Heart right ventricle (tissue), 16 donors: ENCODE data around the gene ELMO1. TPM values are rescaled to one million over a fixed set of nuclear protein-coding genes. Genes with fewer than 3 reads are reported as not detected.
A peak's percentile ranks its signal among the peaks of the same experiment; 100 is the strongest.

Source experiments
- ATAC-seq, 8 donors: fragments of 200-7000 bp; cut with Tn5 transposase; one replicate each; pipeline ENCODE4 v1.9.1; 2020; ENCODE audit warnings: mild to moderate bottlenecking in 8 of 8, moderate library complexity in 8 of 8, moderate number of reproducible peaks in 1 of 8
- DNase-seq, 2 donors: peaks; one replicate each; pipeline ENCODE4 v3.0.0-alpha.2; 2020
- H3K27ac ChIP-seq, 10 donors: fragments of 200-600 bp; sonication (generic) in 2 of 10; one replicate each; pipeline versions ENCODE4 v1.5.0 to v1.8.0; 2020 to 2022; ENCODE audit warnings: mild to moderate bottlenecking in 3 of 10
- H3K27me3 ChIP-seq, 7 donors: fragments of 200-600 bp; one replicate each; pipeline ENCODE4 v1.8.0; 2021 to 2022; ENCODE audit warnings: mild to moderate bottlenecking in 2 of 7
- H3K36me3 ChIP-seq, 9 donors: fragments of 200-600 bp; sonication (generic) in 1 of 9; one replicate each; pipeline versions ENCODE4 v1.5.0 to v1.8.0; 2020 to 2022; ENCODE audit warnings: mild to moderate bottlenecking in 2 of 9
- H3K4me1 ChIP-seq, 9 donors: fragments of 200-600 bp; sonication (generic) in 1 of 9; one replicate each; pipeline versions ENCODE4 v1.5.0 to v1.8.0; 2020 to 2022; ENCODE audit warnings: mild to moderate bottlenecking in 4 of 9
- H3K4me3 ChIP-seq, 10 donors: fragments of 200-600 bp; sonication (generic) in 2 of 10; one replicate each; pipeline versions ENCODE4 v1.5.0 to v1.8.0; 2020 to 2022; ENCODE audit warnings: mild to moderate bottlenecking in 7 of 10, moderate library complexity in 2 of 10
- H3K9me3 ChIP-seq, 11 donors: fragments of 200-600 bp in 10 of 11; sonication (generic) in 2 of 11; one replicate each; pipeline versions ENCODE4 v1.5.0 to v1.8.0; 2013 to 2022; ENCODE audit warnings: mild to moderate bottlenecking in 2 of 11, control low read depth in 1 of 11, moderate library complexity in 1 of 11
- CTCF ChIP-seq, 9 donors: fragments of 200-600 bp; sonication (generic) in 2 of 9; IDR thresholded peaks; one replicate each; pipeline versions ENCODE4 v1.5.0 to v1.8.0; 2021 to 2022; ENCODE audit warnings: antibody characterized with exemption in 9 of 9, mild to moderate bottlenecking in 5 of 9, moderate library complexity in 1 of 9
- WGBS, 2 donors: extraction: QIAGEN DNeasy Blood & Tissue Kit; methylation state at CpG; one replicate each; pipeline ENCODE4 v1.1.7; 2013; ENCODE audit warnings: inconsistent platforms in 1 of 2; 5-methylcytosine and 5-hydroxymethylcytosine counted together
- intact Hi-C, 10 donors: fragments of 100-400 bp; cut with DNase I; formaldehyde crosslinking; loops; one replicate each; pipeline versions ENCODE4 v1.11.1 to v1.14.2; 2022
- polyA plus RNA-seq, 2 donors: library from polyadenylated mRNA; stranded (reverse); fragments of 200-250 nt; gene quantifications; one replicate each; pipeline ENCODE4 v1.2.3, GENCODE V29; 2013
- total RNA-seq, 10 donors: library from RNA; stranded (reverse); fragmentation: NEBNext Ultra II Directional in 3 of 10; extraction: Animal tissue kit (Norgen Biotek cat#: 25700) in 3 of 10; gene quantifications; one replicate each; pipeline versions ENCODE4 v1.2.1 to v1.2.4, GENCODE V29; 2021 to 2023
- donor health status: Arrhythmogenic right ventricular cardiomyopathy.
- donor health status: ischemic (EF 13 %, LVEDD 7.1; RV severe dilation, severe dysfunction).
- donor health status: healthy with polysubstance abuse.
- donor health status: DM: no; HTN: yes; CAD: no.
- donor health status: DM: no; HTN: no; CAD: no.
- donor health status: ischemic (EF 25% LVEDD 6.9; RV normal size, moderate dysfunction).
- donor health status: ischemic (EF 25% LVEDD 5.7; RV mildly dilated, moderate dysfunction).
- donor health status: healthy.
- donor health status: DM: yes; HTN: yes; CAD: no.
- donor health status: Ischemic cardiomyopathy.
- donor health status: ischemic (EF 35%, LVEDD 5.7; RV mildly dilated, moderate dysfunction).
- donor health status: nonischemic (EF 11% LVEDD 7.7; RV severe dilation, severe dysfunction).
- donor health status: DM: yes; HTN: yes; CAD: no.
- donor health status: PGD.
- donor health status: ischemic (EF 29% LVEDD 5.4; RV normal size, mild dysfunction).
- donor health status: nonischemic (EF 23%, LVEDD 6.1; RV moderate dilation, normal function).

The ELMO1 gene
- total and polyA plus RNA-seq, 12 donors: 8.5 to 18.0 (median 13.9) TPM

GRCh38 chr7:37283716-37284115 lies 164.9 kb downstream of the ELMO1 start:
- H3K27ac ChIP-seq: peak overlapping the region in 5 of 10 donors; percentile 6 to 59 (median 33)
- no peak for DNase-seq
- no peaks in the 10 kb centered on the region for H3K36me3 ChIP-seq
- no peaks in the 10 kb centered on the region for H3K27me3 ChIP-seq
- WGBS, 2 donors: 85 to 87% methylated on average over 4 of the region's 4 CpGs
- peaks cover 4 to 67% (median 50%) of the 10 kb centered on the region in 9 donors for H3K4me1 ChIP-seq
- TF ChIP-seq CTCF (IDR thresholded peaks at IDR 0.05): no peak
- H3K9me3 ChIP-seq: peaks cover 0 to 3% (median 0%) of the 10 kb centered on the region in 11 donors
- no peak overlapping the region for H3K4me3 ChIP-seq
- no peak for ATAC-seq
- intact Hi-C loops: loop anchor here in 8 of 10 donors (1.0 to 10.0 kb wide), 9 partner anchors 71 to 229 kb away; partner anchors contain the start of gene ELMO1 (in 4 of the 8)

- Histone ChIP-seq H3K36me3 (no peaks in the 10 kb centered on the region), H3K27ac (peak overlapping the region in 1 of 10 donors; percentile 33), H3K27me3 (no peaks in the 10 kb centered on the region), H3K9me3 (peaks cover 0 to 3% (median 0%) of the 10 kb centered on the region in 11 donors), H3K4me1 (peaks cover 4 to 67% (median 50%) of the 10 kb centered on the region in 9 donors), H3K4me3 (no peak overlapping the region)
- TF ChIP-seq CTCF (IDR thresholded peaks at IDR 0.05): no peak
- no peak for ATAC-seq
- DNase-seq: no peak
- 77 to 85% methylated on average over 3 of the region's 3 CpGs for WGBS, 2 donors
- intact Hi-C loops: loop anchor here in 8 of 10 donors (5.0 to 10.0 kb wide), 7 partner anchors 71 to 229 kb away; partner anchors contain the start of gene ELMO1 (in 2 of the 8)
Measured at GRCh38 chr7:37282927-37283326, 165.7 kb downstream of the ELMO1 start.

- Histone ChIP-seq H3K27me3 (no peaks in the 10 kb centered on the region), H3K27ac (peak overlapping the region in 1 of 10 donors; percentile 2), H3K4me1 (peaks cover 4 to 66% (median 47%) of the 10 kb centered on the region in 9 donors), H3K9me3 (peaks cover 0 to 3% (median 0%) of the 10 kb centered on the region in 11 donors), H3K36me3 (no peaks in the 10 kb centered on the region), H3K4me3 (no peak overlapping the region)
- intact Hi-C loops: loop anchor here in 8 of 10 donors (5.0 to 10.0 kb wide), 7 partner anchors 70 to 230 kb away; partner anchors contain the start of gene ELMO1 (in 2 of the 8)
- TF ChIP-seq CTCF (IDR thresholded peaks at IDR 0.05): no peak
- DNase-seq (no peak), ATAC-seq (no peak)
- WGBS, 2 donors: 71 to 74% methylated on average over 4 of the region's 4 CpGs
Measured at GRCh38 chr7:37282093-37282444, 166.6 kb downstream of the ELMO1 start.

- Histone ChIP-seq H3K4me1 (peaks cover 4 to 66% (median 42%) of the 10 kb centered on the region in 9 donors), H3K27ac (peak overlapping the region in 1 of 10 donors; percentile 2)
Measured at GRCh38 chr7:37281368-37282092, 167.1 kb downstream of the ELMO1 start.

More at GRCh38 chr7:37281368-37282092, 167.1 kb downstream of the ELMO1 start:
- peaks cover 0 to 3% (median 0%) of the 10 kb centered on the region in 11 donors for H3K9me3 ChIP-seq
- ATAC-seq (no peak), DNase-seq (no peak)
- H3K4me3 ChIP-seq: no peak overlapping the region
- intact Hi-C loops: loop anchor here in 8 of 10 donors (5.0 to 10.0 kb wide), 7 partner anchors 69 to 231 kb away; partner anchors contain the start of gene ELMO1 (in 2 of the 8)
- H3K27me3 ChIP-seq: no peaks in the 10 kb centered on the region
- no peak for TF ChIP-seq CTCF (IDR thresholded peaks at IDR 0.05)
- WGBS, 2 donors: 67 to 71% methylated on average over 5 of the region's 5 CpGs
- no peaks in the 10 kb centered on the region for H3K36me3 ChIP-seq
